GM10248 (cell line): ENCODE results near the gene SETDB2.
A peak's percentile ranks its signal among the peaks of the same experiment; 100 is the strongest.

Experiments
- CTCF ChIA-PET: fragments of 300-600 bp; sonication (Branson Sonifier 250); formaldehyde crosslinking; extraction: SDS; loops from one replicate; lab custom pipeline; 2021; ENCODE audit warnings: antibody characterized with exemption; lab: Yijun Ruan, JAX
- POLR2A ChIA-PET: fragments of 350-650 bp; sonication (Branson Sonifier 250); formaldehyde crosslinking; extraction: SDS; loops from one replicate; lab custom pipeline; 2020; ENCODE audit warnings: antibody characterized with exemption; lab: Yijun Ruan, JAX
- DNase-seq: peaks from one replicate; pipeline ENCODE4 v3.0.0; 2012; ENCODE audit errors: extremely low spot score
- CTCF ChIP-seq: IDR thresholded peaks from 2 replicates; pipeline ENCODE4 v1.5.1; 2012; ENCODE audit warnings: mild to moderate bottlenecking, low read depth; ENCODE audit errors: extremely low read depth, missing control alignments, control extremely low read depth

SETDB2 gene

DNA sequence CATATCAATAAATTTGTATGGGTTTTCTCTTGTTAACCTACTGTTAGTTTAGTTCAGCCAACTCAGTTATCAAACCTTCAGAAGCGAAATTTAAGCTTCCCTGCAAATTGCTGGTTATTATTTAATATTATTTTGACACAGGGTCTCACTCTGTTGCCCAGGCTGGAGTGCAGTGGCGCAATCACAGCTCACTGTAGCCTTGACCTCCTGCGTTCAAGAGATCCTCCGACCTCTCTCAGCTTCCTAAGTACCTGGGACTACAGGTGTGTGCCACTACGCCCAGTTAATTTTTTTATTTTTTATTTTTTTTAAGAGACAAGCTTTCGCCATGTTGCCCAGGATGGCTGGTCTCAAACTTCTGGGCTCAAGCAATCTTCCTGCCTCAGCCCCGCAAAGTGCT, 6.4 kb upstream of the SETDB2 start:
- no peak for TF ChIP-seq CTCF
- CTCF ChIA-PET: interaction anchor here (0.7 kb wide), 1 partner anchor 10 kb away, joined by 3 read pairs; no protein-coding TSS in a partner anchor
- no peak for DNase-seq
- POLR2A ChIA-PET: no interaction called here

- CTCF ChIA-PET: no interaction called here
- DNase-seq: no peak
- POLR2A ChIA-PET: no interaction called here
- no peak for TF ChIP-seq CTCF
Observed at GRCh38 chr13:49439609-49440008, 4.5 kb upstream of the SETDB2 start.

DNA sequence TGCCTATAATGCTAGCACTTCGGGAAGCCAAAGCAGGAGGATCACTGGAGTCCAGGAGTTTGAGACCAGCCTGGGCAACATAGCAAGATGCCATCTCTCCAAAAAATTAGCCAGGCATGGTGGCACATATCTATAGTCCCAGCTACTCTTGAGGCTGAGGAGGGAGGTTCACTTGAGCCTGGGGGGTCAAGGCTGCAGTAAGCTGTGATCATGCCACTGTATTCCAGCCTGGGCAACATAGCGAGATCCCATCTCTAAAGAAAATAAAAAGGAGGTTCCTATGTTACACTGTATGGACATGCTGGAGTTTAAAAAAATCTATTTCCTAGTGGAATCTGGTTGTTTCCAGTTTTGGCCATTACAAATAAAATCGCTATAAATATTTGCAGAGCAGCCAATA, 2.8 kb upstream of the SETDB2 start:
- no peak for DNase-seq
- POLR2A ChIA-PET: no interaction called here
- TF ChIP-seq CTCF: no peak
- CTCF ChIA-PET: interaction anchor here (1.9 kb wide), 1 partner anchor 9 kb away, joined by 4 read pairs; no protein-coding TSS in a partner anchor

GRCh38 chr13:49441846-49442245, 2.2 kb upstream of the SETDB2 start:
- TF ChIP-seq CTCF: no peak
- CTCF ChIA-PET: interaction anchor here (1.0 to 3.1 kb wide), 3 partner anchors 10 to 26 kb away, joined by 4 to 14 read pairs (median 4); no protein-coding TSS in a partner anchor
- POLR2A ChIA-PET: no interaction called here
- DNase-seq: no peak

GRCh38 chr13:49443357-49443703, 744 bp upstream of the SETDB2 start:
- ChIA-PET POLR2A (interaction anchor here (0.7 to 2.6 kb wide), 5 partner anchors 11 to 361 kb away, joined by 3 to 12 read pairs (median 4); no protein-coding TSS in a partner anchor), CTCF (interaction anchor here (1.0 to 3.1 kb wide), 9 partner anchors 11 to 349 kb away, joined by 3 to 14 read pairs (median 5); partner anchors contain the start of genes ARL11 and KPNA3)
- peak; percentile 15 for DNase-seq
- TF ChIP-seq CTCF: no peak

DNA sequence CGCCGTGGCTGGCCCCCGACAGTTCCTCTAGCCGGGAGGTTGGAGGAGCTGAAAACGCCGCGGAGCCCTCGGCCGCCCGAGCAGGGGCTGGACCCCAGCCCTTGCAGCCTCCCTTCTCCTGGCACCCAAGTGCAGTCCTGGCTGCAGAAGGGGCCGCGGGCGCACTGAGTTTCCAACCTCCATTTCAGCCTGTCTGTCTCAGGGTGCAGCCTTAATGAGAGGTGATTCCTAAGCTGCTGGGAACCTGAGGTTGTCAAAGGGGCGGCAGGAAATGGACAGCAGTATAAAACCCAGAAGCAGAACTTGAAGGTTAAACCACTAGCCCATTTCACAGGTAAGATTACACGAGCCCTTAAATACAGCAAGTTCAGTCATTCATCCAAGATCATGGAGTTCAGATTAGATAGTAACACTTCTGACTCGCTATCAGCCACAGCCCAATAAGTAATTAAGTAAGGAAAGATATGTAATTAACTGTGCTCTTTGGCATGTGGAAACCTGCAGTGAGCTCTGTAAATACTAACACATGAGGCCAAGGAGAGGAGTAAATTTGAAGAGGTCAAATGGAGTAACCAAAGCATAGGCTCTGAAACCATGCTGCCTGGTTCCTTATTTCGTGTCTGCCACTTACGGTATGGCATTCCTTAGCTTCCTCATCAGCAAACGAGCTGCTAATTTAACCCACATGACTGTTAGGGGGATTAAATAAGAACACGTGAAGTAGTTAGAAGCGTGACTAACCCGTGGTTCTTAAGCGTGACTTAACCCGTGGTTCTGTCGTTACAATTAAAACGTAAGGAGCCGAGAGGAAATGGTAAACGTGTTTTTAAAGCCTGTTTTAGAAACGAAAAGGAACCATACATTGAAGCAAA, 686 bp downstream of the SETDB2 start:
- CTCF ChIA-PET: interaction anchor here (1.0 to 3.1 kb wide), 14 partner anchors 8 to 348 kb away, joined by 3 to 14 read pairs (median 5); partner anchors contain the start of gene KPNA3
- POLR2A ChIA-PET: interaction anchor here (0.6 to 2.6 kb wide), 3 partner anchors 10 to 1138 kb away, joined by 3 to 12 read pairs (median 3); no protein-coding TSS in a partner anchor
- DNase-seq: peak; percentile 24
- no peak for TF ChIP-seq CTCF
